ENCODE results near the gene DYNLT1.
"Not testable (repeated sequence)": the region's sequence is repeated elsewhere in the genome, so short reads cannot be mapped to it uniquely, and the experiment has no call there.

Gene DYNLT1

DNA sequence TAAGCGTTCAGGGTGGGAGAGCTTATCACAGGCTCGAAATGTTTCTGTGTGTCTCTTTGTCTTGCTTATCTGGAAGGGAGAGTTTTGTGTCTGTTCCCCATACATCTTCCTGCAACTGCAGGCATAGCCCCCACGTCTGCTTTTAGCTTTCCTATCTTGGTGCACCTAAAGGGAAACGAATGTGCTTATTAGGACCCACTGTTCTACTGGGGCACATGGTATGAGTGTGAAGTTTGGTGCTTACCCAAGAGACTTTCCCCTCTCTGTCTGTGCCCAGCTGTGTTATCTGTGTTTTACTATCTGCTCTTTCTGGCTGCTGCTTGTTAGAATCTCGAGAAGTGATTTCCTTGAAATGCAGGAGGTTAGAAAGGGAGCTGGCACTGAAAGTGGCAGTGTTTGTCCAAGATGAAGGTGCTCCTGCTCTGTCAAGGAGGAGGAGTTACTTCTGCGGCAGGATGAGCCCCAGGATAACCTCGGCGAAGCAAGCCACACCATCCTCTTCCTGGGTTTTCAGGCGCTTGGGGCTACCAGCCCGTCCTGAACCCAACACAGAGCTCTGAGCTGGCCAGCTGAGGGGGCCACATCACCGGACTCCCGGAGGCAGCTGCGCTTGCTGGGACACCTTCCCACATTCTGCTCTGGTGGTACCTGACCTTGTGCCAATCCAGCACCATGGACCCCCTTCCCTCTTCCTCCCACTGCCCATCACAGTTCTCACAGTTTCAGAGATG is 23.4 kb downstream of the DYNLT1 start:
- DNase-seq (ENCODE audit: low read depth), result no peak

DNA sequence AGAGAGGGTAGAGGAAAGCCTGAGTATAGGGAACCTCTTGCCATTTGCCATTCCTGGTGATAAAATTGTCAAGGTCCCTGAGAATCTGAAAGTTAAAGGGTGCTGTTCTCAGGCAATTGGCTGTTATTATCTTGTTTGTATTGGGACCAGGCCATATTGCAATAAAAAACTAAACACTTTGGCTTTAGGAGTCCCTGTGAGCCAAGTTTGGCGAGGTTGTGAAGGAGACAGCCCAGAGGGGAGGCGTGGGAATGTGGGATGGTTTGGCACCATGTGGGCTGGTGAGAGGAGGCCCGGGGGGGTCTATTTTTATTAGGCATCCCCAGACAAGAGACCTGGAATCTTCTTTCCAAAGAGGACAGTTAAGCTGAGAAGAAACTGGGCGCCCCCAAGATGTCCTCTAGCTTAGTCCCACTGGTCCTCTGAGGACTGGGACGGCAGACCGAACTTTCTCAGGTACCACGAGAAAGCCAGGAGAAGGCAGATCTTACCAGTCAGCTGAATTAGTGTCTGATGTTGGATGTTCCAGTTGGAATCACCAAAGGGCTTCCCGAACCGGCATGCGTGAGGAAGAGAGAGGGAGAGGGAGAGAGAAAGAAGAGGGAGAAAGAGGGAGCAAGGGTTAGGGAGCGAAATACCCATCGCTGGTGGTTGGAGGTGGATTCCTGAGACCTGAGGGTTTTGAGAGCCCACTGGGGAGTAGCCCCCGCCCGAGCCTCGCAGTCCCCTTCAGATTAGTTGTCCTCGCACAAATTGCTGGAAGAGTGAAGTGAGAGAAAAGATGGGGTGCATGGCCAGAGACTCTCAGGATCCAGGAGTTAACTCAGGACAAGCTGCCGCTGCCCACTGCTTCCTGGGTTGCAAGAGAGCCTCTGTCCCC is 24.4 kb downstream of the DYNLT1 start:
- no peak overlapping the region for H3K4me3 ChIP-seq (ENCODE audit: low read depth, low read length)
- in situ Hi-C loops (cut with HindIII; ENCODE audit: low sequenced_read_pairs), result no loop called here
- no peak for DNase-seq (ENCODE audit: low read depth)
- TF ChIP-seq, protein P1, sequence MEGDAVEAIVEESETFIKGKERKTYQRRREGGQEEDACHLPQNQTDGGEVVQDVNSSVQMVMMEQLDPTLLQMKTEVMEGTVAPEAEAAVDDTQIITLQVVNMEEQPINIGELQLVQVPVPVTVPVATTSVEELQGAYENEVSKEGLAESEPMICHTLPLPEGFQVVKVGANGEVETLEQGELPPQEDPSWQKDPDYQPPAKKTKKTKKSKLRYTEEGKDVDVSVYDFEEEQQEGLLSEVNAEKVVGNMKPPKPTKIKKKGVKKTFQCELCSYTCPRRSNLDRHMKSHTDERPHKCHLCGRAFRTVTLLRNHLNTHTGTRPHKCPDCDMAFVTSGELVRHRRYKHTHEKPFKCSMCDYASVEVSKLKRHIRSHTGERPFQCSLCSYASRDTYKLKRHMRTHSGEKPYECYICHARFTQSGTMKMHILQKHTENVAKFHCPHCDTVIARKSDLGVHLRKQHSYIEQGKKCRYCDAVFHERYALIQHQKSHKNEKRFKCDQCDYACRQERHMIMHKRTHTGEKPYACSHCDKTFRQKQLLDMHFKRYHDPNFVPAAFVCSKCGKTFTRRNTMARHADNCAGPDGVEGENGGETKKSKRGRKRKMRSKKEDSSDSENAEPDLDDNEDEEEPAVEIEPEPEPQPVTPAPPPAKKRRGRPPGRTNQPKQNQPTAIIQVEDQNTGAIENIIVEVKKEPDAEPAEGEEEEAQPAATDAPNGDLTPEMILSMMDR (IDR thresholded peaks at IDR 0.05; ENCODE audit: low read depth, low read length, missing control alignments), result no peak

More for the DNA sequence above, 23.4 kb downstream of the DYNLT1 start:
- TF ChIP-seq, protein P1 (IDR thresholded peaks at IDR 0.05; ENCODE audit: low read depth, low read length, missing control alignments), result no peak
- in situ Hi-C loops (cut with HindIII; ENCODE audit: low sequenced_read_pairs), result no loop called here
- H3K4me3 ChIP-seq (ENCODE audit: low read depth, low read length), result no peak overlapping the region

DNA sequence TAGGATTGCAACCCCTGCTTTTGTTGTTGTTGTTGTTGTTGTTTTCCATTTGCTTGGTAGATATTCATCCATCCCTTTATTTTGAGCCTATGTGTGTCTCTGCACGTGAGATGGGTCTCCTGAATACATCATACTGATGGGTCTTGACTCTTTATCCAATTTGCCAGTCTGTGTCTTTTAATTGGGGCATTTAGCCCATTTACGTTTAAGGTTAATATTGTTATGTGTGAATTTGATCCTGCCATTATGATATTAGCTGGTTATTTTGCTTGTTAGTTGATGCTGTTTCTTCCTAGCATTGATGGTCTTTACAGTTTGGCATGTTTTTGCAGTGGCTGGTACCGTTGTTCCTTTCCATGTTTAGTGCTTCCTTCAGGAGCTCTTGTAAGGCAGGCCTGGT is 26.3 kb downstream of the DYNLT1 start:
- in situ Hi-C loops (cut with HindIII; ENCODE audit: low sequenced_read_pairs); H3K4me3 ChIP-seq (ENCODE audit: low read depth, low read length); DNase-seq (ENCODE audit: low read depth): not testable (repeated sequence)

DNA sequence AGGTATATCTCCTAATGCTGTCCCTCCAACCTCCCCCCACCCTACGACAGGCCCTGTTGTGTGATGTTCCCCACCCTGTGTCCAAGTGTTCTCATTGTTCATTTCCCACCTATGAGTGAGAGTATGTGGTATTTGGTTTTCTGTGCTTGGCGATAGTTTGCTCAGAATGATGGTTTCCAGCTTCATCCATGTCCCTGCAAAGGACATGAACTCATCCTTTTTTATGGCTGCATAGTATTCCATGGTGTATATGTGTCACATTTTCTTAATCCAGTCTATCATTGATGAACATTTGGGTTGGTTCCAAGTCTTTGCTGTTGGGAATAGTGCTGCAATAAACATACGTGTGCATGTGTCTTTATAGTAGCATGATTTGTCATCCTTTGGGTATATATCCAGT is 29.9 kb downstream of the DYNLT1 start:
- H3K4me3 ChIP-seq (ENCODE audit: low read depth, low read length), result not testable (repeated sequence)

DNA sequence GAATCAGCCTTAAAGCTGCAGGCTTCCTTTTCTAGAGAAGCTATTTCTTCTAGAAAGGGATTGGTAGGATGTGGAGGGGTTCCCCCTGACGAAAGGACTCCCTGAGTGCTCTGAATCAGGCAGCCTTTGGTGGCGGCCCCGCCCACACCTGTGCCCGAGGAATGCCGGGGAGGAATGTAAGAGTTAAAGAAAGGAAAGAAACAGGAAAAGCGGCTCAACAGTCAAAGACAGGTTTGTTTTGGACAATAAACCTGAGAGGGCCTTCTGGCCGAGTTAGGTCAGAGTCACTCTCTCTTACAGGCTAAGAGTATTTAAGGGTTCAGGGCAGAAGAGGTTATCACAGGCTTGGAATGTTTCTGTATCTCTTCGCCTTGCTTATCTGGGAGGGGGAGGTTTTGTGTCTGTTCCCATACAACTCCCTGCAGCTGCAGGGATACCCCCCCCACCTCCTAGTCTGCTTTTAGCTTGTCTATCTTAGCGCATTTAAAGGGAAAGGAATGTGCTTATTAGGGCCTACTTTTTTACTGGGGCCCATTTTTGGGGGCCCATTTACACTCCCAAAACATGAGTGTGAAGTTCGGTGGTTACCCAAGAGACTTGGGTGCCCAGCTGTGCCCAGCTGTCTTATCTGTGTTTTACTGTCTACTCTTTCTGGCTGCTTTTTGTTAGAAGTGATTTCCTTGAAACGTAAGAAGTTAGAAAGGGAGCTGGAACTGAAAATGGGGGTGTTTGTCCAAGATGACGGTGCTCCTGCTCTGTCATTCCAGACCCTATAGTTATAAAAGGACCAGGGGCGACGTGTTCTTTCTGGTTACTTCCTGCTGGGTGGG is 32.8 kb downstream of the DYNLT1 start:
- in situ Hi-C loops (cut with HindIII; ENCODE audit: low sequenced_read_pairs), result no loop called here

More for the DNA sequence above, 29.9 kb downstream of the DYNLT1 start:
- in situ Hi-C loops (cut with HindIII; ENCODE audit: low sequenced_read_pairs); DNase-seq (ENCODE audit: low read depth): not testable (repeated sequence)

DNA sequence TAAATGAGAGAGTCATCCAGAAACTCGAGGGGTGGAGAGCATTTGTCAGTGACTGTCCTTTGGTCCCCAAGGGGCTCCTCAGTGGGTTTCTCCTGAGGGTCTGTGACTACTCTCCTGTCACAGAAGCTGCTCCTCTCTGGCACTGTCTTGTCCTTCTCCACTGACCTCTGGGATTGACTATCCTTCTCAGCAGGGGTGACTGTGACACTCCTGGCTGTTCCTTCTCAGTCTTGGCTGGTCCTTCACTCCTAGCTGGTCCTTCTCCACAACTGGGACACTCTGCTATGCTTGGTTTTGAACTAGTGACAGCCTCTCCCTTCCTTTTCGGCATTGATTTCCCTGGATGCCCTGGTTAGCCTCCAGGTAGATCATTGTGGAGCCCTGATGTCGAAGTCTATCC is 33.5 kb downstream of the DYNLT1 start:
- H3K4me3 ChIP-seq (ENCODE audit: low read depth, low read length), result no peak overlapping the region
- TF ChIP-seq, protein P1 (IDR thresholded peaks at IDR 0.05; ENCODE audit: low read depth, low read length, missing control alignments), result no peak

More for the DNA sequence above, 32.8 kb downstream of the DYNLT1 start:
- no peak overlapping the region for H3K4me3 ChIP-seq (ENCODE audit: low read depth, low read length)
- DNase-seq (ENCODE audit: low read depth), result no peak
- TF ChIP-seq, protein P1 (IDR thresholded peaks at IDR 0.05; ENCODE audit: low read depth, low read length, missing control alignments), result no peak

DNA sequence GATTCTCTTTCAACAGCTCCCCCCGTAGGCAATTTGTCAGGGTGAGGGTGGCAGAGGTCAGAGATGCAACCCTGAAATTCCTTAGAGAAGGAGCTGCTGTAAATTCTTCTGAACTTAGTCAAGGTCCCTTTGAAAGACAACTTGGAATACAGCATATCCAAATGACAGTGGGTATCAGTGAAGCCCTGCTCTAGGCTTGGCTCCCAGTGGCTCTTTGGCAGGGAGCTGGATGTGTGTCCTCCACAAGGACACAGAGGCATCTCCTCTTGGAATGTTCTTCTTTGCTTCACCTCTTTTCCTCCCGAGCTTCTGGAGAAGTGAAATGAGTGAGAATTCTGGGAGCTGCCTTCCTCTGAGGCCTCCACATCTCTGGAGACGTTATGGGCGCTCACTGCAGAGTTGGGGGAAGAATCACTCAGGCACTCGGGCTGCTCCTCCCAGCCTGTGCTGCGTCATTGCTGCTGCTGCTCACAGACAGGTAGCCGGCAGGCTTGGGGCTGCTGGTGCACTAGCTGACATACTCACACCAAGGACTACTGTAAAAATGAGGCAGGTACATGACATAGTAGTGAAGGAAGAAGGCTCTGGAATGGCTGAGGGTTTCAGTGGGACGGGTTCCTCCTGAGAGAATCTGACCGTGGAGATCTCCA is 34.1 kb downstream of the DYNLT1 start:
- DNase-seq (ENCODE audit: low read depth), result no peak
- no peak overlapping the region for H3K4me3 ChIP-seq (ENCODE audit: low read depth, low read length)
- in situ Hi-C loops (cut with HindIII; ENCODE audit: low sequenced_read_pairs), result no loop called here
- TF ChIP-seq, protein P1 (IDR thresholded peaks at IDR 0.05; ENCODE audit: low read depth, low read length, missing control alignments), result no peak

More for the DNA sequence above, 33.5 kb downstream of the DYNLT1 start:
- no peak for DNase-seq (ENCODE audit: low read depth)
- in situ Hi-C loops (cut with HindIII; ENCODE audit: low sequenced_read_pairs), result no loop called here

All from astrocyte of the cerebellum (primary cell).